ENCODE measurements around the gene CACNB1.

Gene CACNB1

GRCh38 chr17:39146273-39146672, 51.2 kb downstream of the CACNB1 start:
- no peaks in the 10 kb centered on the region for H3K4me1 Mint-ChIP-seq
- no peak for DNase-seq
- TF ChIP-seq, protein P1, sequence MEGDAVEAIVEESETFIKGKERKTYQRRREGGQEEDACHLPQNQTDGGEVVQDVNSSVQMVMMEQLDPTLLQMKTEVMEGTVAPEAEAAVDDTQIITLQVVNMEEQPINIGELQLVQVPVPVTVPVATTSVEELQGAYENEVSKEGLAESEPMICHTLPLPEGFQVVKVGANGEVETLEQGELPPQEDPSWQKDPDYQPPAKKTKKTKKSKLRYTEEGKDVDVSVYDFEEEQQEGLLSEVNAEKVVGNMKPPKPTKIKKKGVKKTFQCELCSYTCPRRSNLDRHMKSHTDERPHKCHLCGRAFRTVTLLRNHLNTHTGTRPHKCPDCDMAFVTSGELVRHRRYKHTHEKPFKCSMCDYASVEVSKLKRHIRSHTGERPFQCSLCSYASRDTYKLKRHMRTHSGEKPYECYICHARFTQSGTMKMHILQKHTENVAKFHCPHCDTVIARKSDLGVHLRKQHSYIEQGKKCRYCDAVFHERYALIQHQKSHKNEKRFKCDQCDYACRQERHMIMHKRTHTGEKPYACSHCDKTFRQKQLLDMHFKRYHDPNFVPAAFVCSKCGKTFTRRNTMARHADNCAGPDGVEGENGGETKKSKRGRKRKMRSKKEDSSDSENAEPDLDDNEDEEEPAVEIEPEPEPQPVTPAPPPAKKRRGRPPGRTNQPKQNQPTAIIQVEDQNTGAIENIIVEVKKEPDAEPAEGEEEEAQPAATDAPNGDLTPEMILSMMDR (IDR thresholded peaks at IDR 0.05): no peak
- H3K9me3 Mint-ChIP-seq: peaks cover 4% of the 10 kb centered on the region
- peaks cover 45% of the 10 kb centered on the region for H3K27me3 Mint-ChIP-seq (ENCODE audit: low read depth, poor library complexity)
- H3K36me3 Mint-ChIP-seq (ENCODE audit: low read depth): no peaks in the 10 kb centered on the region
- no peak overlapping the region for H3K4me3 Mint-ChIP-seq
- no peak overlapping the region for H3K27ac Mint-ChIP-seq

DNA sequence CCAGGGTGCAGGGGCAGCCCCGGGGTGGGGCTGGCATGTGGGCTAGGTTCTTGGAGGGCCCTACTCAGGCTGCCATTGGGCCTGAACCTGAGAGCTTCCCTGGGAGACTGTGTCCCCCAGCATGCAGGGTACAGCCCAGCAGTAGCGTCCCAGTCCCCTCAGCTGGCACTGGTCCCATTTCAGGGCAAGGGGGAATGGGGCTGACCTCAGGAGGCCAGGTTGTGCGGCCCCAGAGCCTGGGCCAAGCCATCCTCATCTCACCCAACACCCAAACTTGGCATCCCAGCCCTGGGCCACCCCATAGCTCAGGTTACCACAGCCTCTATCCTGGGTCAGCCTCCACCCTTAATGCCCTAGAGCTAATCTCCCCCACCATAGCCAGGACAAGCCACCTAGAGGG, 52.3 kb downstream of the CACNB1 start:
- H3K27me3 Mint-ChIP-seq (ENCODE audit: low read depth, poor library complexity): peaks cover 34% of the 10 kb centered on the region
- no peak overlapping the region for H3K4me3 Mint-ChIP-seq
- H3K4me1 Mint-ChIP-seq: no peaks in the 10 kb centered on the region
- H3K27ac Mint-ChIP-seq: no peak overlapping the region
- H3K9me3 Mint-ChIP-seq: peaks cover 7% of the 10 kb centered on the region
- DNase-seq: no peak
- no peaks in the 10 kb centered on the region for H3K36me3 Mint-ChIP-seq (ENCODE audit: low read depth)
- TF ChIP-seq, protein P1 (IDR thresholded peaks at IDR 0.05): no peak

DNA sequence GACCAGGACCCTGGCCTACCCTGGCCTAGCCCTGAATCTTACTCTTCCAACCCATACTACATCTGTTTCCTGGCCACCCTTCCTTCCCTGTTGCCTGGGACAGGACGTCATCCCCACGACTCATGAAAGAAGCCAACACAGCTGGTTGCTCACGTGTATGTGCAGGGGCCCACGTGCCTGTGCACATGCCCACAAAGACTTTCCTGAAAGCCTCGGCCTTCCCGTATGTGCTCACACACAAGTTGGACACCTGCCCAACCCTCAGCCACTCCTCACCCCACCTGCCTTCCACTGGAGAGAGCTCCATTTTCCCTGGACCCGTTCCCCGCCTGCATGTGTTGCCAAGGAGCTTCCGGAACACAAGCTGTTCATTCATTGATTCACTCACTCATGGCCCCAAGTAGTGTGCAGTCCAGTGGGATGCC, 53.0 kb downstream of the CACNB1 start:
- Mint-ChIP-seq H3K27me3 (ENCODE audit: low read depth, poor library complexity) (peaks cover 27% of the 10 kb centered on the region), H3K36me3 (ENCODE audit: low read depth) (no peaks in the 10 kb centered on the region), H3K9me3 (peaks cover 7% of the 10 kb centered on the region), H3K4me3 (no peak overlapping the region), H3K27ac (no peak overlapping the region), H3K4me1 (no peaks in the 10 kb centered on the region)
- DNase-seq: no peak
- TF ChIP-seq, protein P1 (IDR thresholded peaks at IDR 0.05): no peak

GRCh38 chr17:39143552-39144093, 53.8 kb downstream of the CACNB1 start:
- Mint-ChIP-seq H3K27ac (no peak overlapping the region), H3K4me3 (no peak overlapping the region)

GRCh38 chr17:39141915-39142664, 55.4 kb downstream of the CACNB1 start:
- H3K4me1 Mint-ChIP-seq: no peaks in the 10 kb centered on the region
- H3K4me3 Mint-ChIP-seq: no peak overlapping the region
- TF ChIP-seq, protein P1 (IDR thresholded peaks at IDR 0.05): no peak
- DNase-seq: no peak
- H3K27me3 Mint-ChIP-seq (ENCODE audit: low read depth, poor library complexity): peaks cover 4% of the 10 kb centered on the region
- H3K36me3 Mint-ChIP-seq (ENCODE audit: low read depth): no peaks in the 10 kb centered on the region
- H3K9me3 Mint-ChIP-seq: peaks cover 7% of the 10 kb centered on the region
- no peak overlapping the region for H3K27ac Mint-ChIP-seq

More at GRCh38 chr17:39143552-39144093, 53.8 kb downstream of the CACNB1 start:
- TF ChIP-seq, protein P1 (IDR thresholded peaks at IDR 0.05): no peak
- Mint-ChIP-seq H3K4me1 (no peaks in the 10 kb centered on the region), H3K36me3 (ENCODE audit: low read depth) (no peaks in the 10 kb centered on the region), H3K9me3 (peaks cover 7% of the 10 kb centered on the region), H3K27me3 (ENCODE audit: low read depth, poor library complexity) (peaks cover 19% of the 10 kb centered on the region)
- DNase-seq: no peak

- Mint-ChIP-seq H3K27me3 (ENCODE audit: low read depth, poor library complexity) (peaks cover 2% of the 10 kb centered on the region), H3K4me1 (no peaks in the 10 kb centered on the region), H3K27ac (no peak overlapping the region), H3K36me3 (ENCODE audit: low read depth) (no peaks in the 10 kb centered on the region), H3K4me3 (no peak overlapping the region), H3K9me3 (peaks cover 7% of the 10 kb centered on the region)
- TF ChIP-seq, protein P1 (IDR thresholded peaks at IDR 0.05): no peak
- no peak for DNase-seq
Observed at GRCh38 chr17:39141294-39141693, 56.2 kb downstream of the CACNB1 start.

Data from nephron progenitor cell (in vitro differentiated cells).